HUES48 (cell line): ENCODE results near the gene SERPINA1.

Experiments used
- H3K27ac ChIP-seq: one replicate; pipeline ENCODE4 v1.7.0; 2013; ENCODE audit warnings: low read depth, low read length, inconsistent platforms
- H3K27me3 ChIP-seq: 2 replicates; pipeline ENCODE4 v1.6.1; 2013; ENCODE audit warnings: mild to moderate bottlenecking, low read length; ENCODE audit not compliant: control insufficient read depth, insufficient read depth
- H3K36me3 ChIP-seq: 2 replicates; pipeline ENCODE4 v1.6.1; 2013; ENCODE audit warnings: low read length; ENCODE audit not compliant: control insufficient read depth, insufficient read depth
- H3K4me1 ChIP-seq: 2 replicates; pipeline ENCODE4 v1.6.1; 2013; ENCODE audit warnings: mild to moderate bottlenecking, low read length; ENCODE audit not compliant: control insufficient read depth, insufficient read depth
- H3K4me3 ChIP-seq: 2 replicates; pipeline ENCODE4 v1.5.1; 2013; ENCODE audit warnings: mild to moderate bottlenecking, low read depth, low read length
- H3K9ac ChIP-seq: 2 replicates; pipeline ENCODE4 v1.6.1; 2013; ENCODE audit warnings: mild to moderate bottlenecking, low read depth, low read length, moderate library complexity
- H3K9me3 ChIP-seq: 2 replicates; pipeline ENCODE4 v1.6.1; 2013; ENCODE audit warnings: low read length; ENCODE audit not compliant: control insufficient read depth, insufficient read depth

The SERPINA1 gene

GRCh38 chr14:94367347-94368242 lies 20.8 kb downstream of the SERPINA1 start:
- Histone ChIP-seq H3K36me3 (no peaks in the 10 kb centered on the region), H3K9ac (no peak overlapping the region), H3K27me3 (no peaks in the 10 kb centered on the region), H3K4me1 (no peaks in the 10 kb centered on the region), H3K9me3 (no peaks in the 10 kb centered on the region), H3K27ac (no peak overlapping the region), H3K4me3 (no peak overlapping the region)

- no peaks in the 10 kb centered on the region for H3K4me1 ChIP-seq
- H3K36me3 ChIP-seq = no peaks in the 10 kb centered on the region
- no peak within 1 kb of the TSS for H3K27ac ChIP-seq
- no peak within 1 kb of the TSS for H3K4me3 ChIP-seq
- no peaks in the 10 kb centered on the region for H3K27me3 ChIP-seq
- H3K9ac ChIP-seq = no peak within 1 kb of the TSS
- H3K9me3 ChIP-seq = no peaks in the 10 kb centered on the region
Measured at GRCh38 chr14:94366146-94366915, 22.1 kb downstream of the SERPINA1 start, which contains the start of gene SERPINA2. Gene SERPINA2, minus strand, starts transcription at chr14:94366698.

- Histone ChIP-seq H3K9me3 (no peaks in the 10 kb centered on the region), H3K36me3 (no peaks in the 10 kb centered on the region)
Measured at GRCh38 chr14:94365624-94366023, 22.8 kb downstream of the SERPINA1 start.

GRCh38 chr14:94364964-94365363 lies 23.4 kb downstream of the SERPINA1 start:
- no peak overlapping the region for H3K9ac ChIP-seq
- H3K27me3 ChIP-seq = no peaks in the 10 kb centered on the region
- H3K4me3 ChIP-seq = no peak overlapping the region
- H3K27ac ChIP-seq = no peak overlapping the region
- H3K36me3 ChIP-seq = no peaks in the 10 kb centered on the region
- H3K9me3 ChIP-seq = no peaks in the 10 kb centered on the region
- no peaks in the 10 kb centered on the region for H3K4me1 ChIP-seq

More at GRCh38 chr14:94365624-94366023, 22.8 kb downstream of the SERPINA1 start:
- Histone ChIP-seq H3K4me1 (no peaks in the 10 kb centered on the region), H3K9ac (no peak overlapping the region), H3K4me3 (no peak overlapping the region), H3K27ac (no peak overlapping the region), H3K27me3 (no peaks in the 10 kb centered on the region)

- Histone ChIP-seq H3K4me1 (no peaks in the 10 kb centered on the region), H3K9ac (no peak overlapping the region), H3K9me3 (no peaks in the 10 kb centered on the region), H3K27me3 (no peaks in the 10 kb centered on the region), H3K4me3 (no peak overlapping the region), H3K36me3 (no peaks in the 10 kb centered on the region), H3K27ac (no peak overlapping the region)
Measured at GRCh38 chr14:94364037-94364436, 24.4 kb downstream of the SERPINA1 start.

- Histone ChIP-seq H3K9ac (no peak overlapping the region), H3K27me3 (no peaks in the 10 kb centered on the region), H3K4me1 (no peaks in the 10 kb centered on the region), H3K36me3 (no peaks in the 10 kb centered on the region), H3K4me3 (no peak overlapping the region), H3K27ac (no peak overlapping the region), H3K9me3 (no peaks in the 10 kb centered on the region)
Measured at GRCh38 chr14:94363151-94363624, 25.2 kb downstream of the SERPINA1 start.

GRCh38 chr14:94362614-94363133 lies 25.7 kb downstream of the SERPINA1 start:
- no peaks in the 10 kb centered on the region for H3K4me1 ChIP-seq

GRCh38 chr14:94361682-94362081 lies 26.7 kb downstream of the SERPINA1 start:
- Histone ChIP-seq H3K27me3 (no peaks in the 10 kb centered on the region), H3K4me3 (no peak overlapping the region), H3K9me3 (no peaks in the 10 kb centered on the region), H3K4me1 (peaks cover 7% of the 10 kb centered on the region; the same call in 1 of the 2 replicates), H3K36me3 (no peaks in the 10 kb centered on the region), H3K27ac (no peak overlapping the region), H3K9ac (no peak overlapping the region)

More at GRCh38 chr14:94362614-94363133, 25.7 kb downstream of the SERPINA1 start:
- Histone ChIP-seq H3K27ac (no peak overlapping the region), H3K36me3 (no peaks in the 10 kb centered on the region), H3K4me3 (no peak overlapping the region), H3K27me3 (no peaks in the 10 kb centered on the region), H3K9ac (no peak overlapping the region), H3K9me3 (no peaks in the 10 kb centered on the region)

- no peaks in the 10 kb centered on the region for H3K27me3 ChIP-seq
- H3K27ac ChIP-seq = no peak overlapping the region
- no peaks in the 10 kb centered on the region for H3K9me3 ChIP-seq
- H3K9ac ChIP-seq = no peak overlapping the region
- H3K4me1 ChIP-seq = peaks cover 7% of the 10 kb centered on the region; the same call in 1 of the 2 replicates
- no peaks in the 10 kb centered on the region for H3K36me3 ChIP-seq
- no peak overlapping the region for H3K4me3 ChIP-seq
Measured at GRCh38 chr14:94360945-94361565, 27.3 kb downstream of the SERPINA1 start.

- no peaks in the 10 kb centered on the region for H3K27me3 ChIP-seq
- H3K9ac ChIP-seq = no peak overlapping the region
- peaks cover 7% of the 10 kb centered on the region; the same call in 1 of the 2 replicates for H3K4me1 ChIP-seq
- 0 out of 2 replicates have a peak, but pooled peaks cover 3% of the 10 kb centered on the region for H3K9me3 ChIP-seq
- no peak overlapping the region for H3K4me3 ChIP-seq
- no peak overlapping the region for H3K27ac ChIP-seq
- H3K36me3 ChIP-seq = no peaks in the 10 kb centered on the region
Measured at GRCh38 chr14:94357166-94357565, 31.2 kb downstream of the SERPINA1 start.
